RKO (cell line): ENCODE measurements around the gene ZNF598.
"Not testable (repeated sequence)": the region's sequence is repeated elsewhere in the genome, so short reads cannot be mapped to it uniquely, and the experiment has no call there.

Experiments used
- DNase-seq: peaks from one replicate; pipeline ENCODE4 v3.0.0-alpha.2; 2016; ENCODE audit warnings: low spot score

Gene ZNF598

GRCh38 chr16:2040041-2040786 lies 30.6 kb upstream of the ZNF598 start:
- DNase-seq, result no peak

- DNase-seq, result no peak
These were observed 29.8 kb upstream of the ZNF598 start for GRCh38 chr16:2039274-2040031.

GRCh38 chr16:2038382-2039231 lies 29.0 kb upstream of the ZNF598 start:
- DNase-seq, result no peak

DNA sequence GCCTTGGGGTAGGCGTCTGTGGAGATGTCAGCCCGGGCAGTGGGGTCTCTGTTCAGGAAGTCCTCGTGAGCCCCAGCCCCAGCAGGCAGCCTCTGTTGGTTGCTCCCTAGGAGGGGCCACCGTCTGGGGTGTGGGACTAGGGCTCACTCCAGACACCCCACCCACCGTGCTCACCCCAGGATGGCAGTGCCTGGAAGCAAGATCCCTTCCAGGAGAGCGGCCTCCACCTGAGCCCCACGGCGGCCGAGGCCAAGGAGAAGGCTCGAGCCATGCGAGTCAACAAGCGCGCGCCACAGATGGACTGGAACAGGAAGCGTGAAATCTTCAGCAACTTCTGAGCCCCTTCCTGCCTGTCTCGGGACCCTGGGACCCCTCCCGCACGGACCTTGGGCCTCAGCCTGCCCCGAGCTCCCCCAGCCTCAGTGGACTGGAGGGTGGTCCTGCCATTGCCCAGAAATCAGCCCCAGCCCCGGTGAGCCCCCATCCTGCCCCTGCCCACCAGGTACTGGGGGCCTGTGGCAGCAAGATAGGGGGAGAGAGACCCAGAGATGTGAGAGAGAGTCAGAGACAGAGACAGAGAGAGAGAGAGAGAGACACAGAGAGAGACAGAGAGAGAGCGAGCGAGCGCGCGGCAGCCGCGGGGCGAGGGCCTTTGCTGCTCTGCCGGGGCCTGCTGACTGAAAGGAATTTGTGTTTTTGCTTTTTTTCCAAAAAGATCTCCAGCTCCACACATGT lies 28.2 kb upstream of the ZNF598 start:
- no peak for DNase-seq

DNA sequence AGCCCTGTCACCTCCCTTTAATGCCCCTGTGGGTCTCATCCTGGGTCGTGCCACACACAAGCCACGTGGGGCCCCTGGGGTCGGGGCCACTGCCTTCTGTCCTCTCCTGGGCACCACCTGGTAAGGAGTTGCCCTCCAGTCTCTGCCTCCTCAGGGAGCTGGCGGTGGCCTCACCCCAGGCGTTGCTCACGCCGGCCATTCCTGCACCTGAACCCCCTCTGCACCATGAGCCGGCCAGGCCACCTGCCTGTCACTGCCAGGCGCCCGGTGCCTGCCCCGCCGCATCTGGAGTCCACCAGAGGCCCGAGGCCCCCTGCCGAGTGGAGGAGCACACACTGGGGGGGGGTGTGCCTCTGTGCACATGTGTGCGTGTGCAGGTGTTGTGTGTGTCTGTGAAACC lies 27.5 kb upstream of the ZNF598 start:
- DNase-seq, result no peak

GRCh38 chr16:2036200-2036966 lies 26.8 kb upstream of the ZNF598 start:
- no peak for DNase-seq

DNA sequence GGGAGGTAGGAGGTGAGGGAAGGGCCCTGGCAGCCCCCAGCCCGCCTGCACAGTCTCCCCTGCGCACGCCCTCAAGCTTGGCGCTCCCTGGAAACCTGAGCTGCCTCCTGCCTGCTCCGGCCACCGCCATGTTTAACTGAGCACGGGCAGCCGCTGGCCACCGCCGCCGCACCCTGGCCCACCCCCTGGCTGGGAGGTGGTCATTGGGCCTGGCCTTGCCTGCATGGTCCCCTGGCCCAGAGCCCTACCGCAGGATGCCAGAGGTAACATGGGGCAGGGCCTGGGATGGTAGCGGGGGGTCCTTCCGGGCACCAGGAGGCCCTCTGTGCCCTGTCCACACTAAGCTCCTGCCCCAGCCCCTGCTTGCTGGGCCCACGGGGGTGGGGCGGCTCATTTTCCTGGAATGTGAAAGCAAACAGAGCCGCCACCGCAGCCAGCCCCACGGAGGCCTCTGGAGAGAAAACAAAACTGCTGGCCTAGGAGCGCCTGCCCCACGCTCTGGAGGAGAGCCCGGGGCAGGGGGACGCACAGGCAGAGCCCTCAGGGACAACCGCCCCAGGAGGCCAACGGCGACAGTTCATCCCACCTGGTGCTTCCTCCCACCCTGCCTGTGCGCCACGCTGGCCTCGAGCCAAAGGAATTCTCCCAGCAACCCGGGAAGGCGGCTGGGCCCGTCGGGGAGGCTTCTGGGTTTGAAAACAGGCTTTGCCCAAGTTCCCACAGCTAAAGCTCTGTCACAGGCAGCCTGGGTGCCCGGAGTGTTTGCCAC lies 26.0 kb upstream of the ZNF598 start:
- no peak for DNase-seq

DNA sequence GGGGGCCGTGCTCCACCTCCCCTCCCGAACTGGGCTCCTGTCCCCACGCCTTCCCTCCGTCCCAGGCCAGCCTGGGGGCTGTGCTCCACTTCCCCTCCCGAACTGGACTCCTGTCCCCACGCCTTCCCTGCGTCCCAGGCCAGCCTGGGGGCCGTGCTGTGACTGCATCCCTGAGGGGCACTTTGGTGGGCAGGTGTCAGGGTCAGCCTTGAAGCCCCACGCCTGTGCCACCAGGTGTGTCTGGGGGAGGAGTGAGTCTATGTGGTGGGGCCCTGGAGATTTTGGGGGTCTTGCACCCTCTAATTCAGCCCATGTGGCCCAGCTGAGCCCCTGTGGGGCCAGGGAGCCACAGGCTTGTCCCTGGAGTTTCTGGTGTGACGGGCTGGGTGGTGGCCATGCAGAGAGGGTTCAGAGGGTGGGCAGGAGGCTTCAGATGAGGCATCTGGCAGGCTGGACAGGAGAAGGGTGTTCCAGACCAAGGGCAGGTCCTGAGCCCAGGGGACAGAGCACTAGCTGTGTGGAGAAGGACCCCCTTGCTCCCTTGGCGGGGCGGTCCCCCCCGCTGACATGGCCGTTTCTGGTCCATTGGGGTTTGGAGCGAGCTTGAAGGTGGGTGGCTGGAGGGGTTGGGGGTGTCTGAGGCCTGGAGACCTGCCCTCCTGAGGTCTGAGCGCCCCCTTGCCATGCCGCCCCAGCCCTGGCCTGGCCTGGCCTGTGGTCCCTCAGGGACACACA lies 25.2 kb upstream of the ZNF598 start:
- DNase-seq, result no peak

- not testable (repeated sequence) for DNase-seq
These were observed 24.5 kb upstream of the ZNF598 start for GRCh38 chr16:2033909-2034695.

GRCh38 chr16:2033057-2033908 lies 23.7 kb upstream of the ZNF598 start:
- DNase-seq, result no peak

GRCh38 chr16:2032285-2033056 lies 22.9 kb upstream of the ZNF598 start:
- no peak for DNase-seq

DNA sequence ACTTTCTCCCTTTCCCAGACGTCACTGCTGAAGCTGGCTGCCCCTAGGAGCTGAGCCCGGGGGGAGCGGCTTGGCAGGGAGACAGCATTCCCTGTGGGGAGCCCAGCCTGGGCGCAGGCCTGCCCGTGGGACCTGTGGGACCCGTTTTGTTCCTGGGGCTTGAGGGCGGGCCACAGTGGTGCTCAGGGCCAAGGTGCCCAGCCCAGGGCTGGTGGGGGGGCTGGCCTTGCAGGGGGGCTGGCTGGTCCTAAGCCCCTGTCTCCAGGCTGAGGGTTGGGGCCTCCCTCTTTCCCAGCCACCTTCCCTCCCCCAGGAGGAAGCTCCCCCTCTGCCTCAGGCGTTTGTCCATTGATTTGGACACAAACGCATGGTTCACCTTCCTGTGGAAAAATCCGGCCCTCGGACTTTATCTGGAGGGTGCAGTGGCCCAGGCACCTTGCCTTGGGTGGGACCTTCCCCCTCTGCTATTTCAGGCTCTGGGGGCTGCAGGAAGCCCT lies 21.5 kb upstream of the ZNF598 start:
- no peak for DNase-seq

DNA sequence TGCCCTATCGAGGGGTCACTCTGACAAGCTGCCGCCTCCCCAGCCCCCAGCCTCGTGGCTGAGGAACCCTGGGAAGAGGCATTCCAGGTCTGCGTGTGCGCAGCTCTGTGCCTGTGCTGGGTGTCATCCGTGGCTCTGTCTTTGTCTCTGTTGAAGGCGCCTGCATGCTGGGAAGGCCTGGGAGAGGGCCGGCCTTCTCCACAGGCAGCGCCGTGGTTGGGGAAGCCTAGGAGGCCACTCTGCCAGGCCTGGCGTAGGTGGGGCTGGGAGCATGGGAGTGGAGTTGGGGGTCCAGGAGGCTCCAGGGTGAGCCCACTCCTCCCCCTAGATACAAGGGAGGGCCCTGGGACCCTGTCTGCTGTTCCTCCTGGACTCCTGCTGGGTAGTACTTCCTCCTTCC lies 20.4 kb upstream of the ZNF598 start:
- no peak for DNase-seq

- no peak for DNase-seq
These were observed 19.7 kb upstream of the ZNF598 start for GRCh38 chr16:2029350-2029749.

DNA sequence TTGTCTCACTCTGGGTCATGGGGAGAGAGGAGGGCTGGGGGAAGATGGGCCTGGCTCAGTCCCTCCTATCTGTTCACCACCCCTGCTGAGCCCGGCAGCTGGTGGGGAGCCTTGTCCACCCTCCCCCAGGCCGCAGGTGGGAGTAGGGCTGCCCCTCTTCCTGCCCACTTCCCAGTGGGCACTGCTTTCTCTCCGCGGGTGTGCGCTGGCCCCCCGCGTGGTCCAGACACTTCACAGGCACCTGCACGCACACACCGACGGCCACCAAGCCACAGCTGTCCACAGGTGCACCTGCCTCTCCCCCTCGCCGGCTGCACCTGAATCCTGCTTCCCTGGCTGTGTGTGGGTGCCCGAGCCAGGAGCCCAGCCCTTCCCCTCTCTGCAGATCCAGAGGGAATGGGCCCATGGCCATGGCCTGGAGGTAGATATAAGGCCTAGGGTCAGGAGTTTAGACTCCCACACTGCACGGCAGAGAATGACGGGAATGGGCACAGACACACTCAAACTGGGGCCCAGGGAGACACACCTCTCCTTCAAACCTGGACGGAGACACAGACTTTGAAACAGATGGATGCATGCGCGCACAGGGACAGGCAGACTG lies 19.1 kb upstream of the ZNF598 start:
- no peak for DNase-seq

- no peak for DNase-seq
These were observed 18.5 kb upstream of the ZNF598 start for GRCh38 chr16:2028146-2028545.
